Stomach (tissue), 4 donors: Measurements from ENCODE around the gene EPB41L1.

Source experiments
- CTCF ChIP-seq, 7 experiments: fragments of 450-650 bp in 4 of 7; fragments of 200-600 bp in 3 of 7; sonication (generic) in 3 of 7; IDR thresholded peaks; one replicate each; pipeline ENCODE4 v1.5.1; 2016 to 2019; ENCODE audit warnings: antibody characterized with exemption in 7 of 7, control low read depth in 2 of 7, mild to moderate bottlenecking in 1 of 7
- POLR2A ChIP-seq, 4 donors: fragments of 450-650 bp; IDR thresholded peaks; one replicate each; pipeline ENCODE4 v1.6.1; 2016; ENCODE audit warnings: antibody characterized with exemption in 4 of 4, control low read depth in 2 of 4, mild to moderate bottlenecking in 1 of 4, moderate library complexity in 1 of 4

- TF ChIP-seq POLR2A (IDR thresholded peaks at IDR 0.05), result no peak
- TF ChIP-seq CTCF (IDR thresholded peaks at IDR 0.05), result no peak
These were observed 27.6 kb upstream of the EPB41L1 start for GRCh38 chr20:36126836-36127527.
